Measurements from ENCODE around the gene AHI1. TPM values are rescaled to one million over a fixed set of nuclear protein-coding genes. Genes with fewer than 3 reads are reported as not detected.

Gene AHI1
- total RNA-seq, 4 donors from 2014 or later: 30.8 to 57.6 (median 38.0) TPM

- H3K4me3 ChIP-seq: no peak overlapping the region
- no peaks in the 10 kb centered on the region for H3K27me3 ChIP-seq
- TF ChIP-seq CTCF (IDR thresholded peaks at IDR 0.05) (no peak), POLR2A (IDR thresholded peaks at IDR 0.05) (no peak), EP300 (IDR thresholded peaks at IDR 0.05) (no peak)
- no peaks in the 10 kb centered on the region for H3K36me3 ChIP-seq
- no peak overlapping the region for H3K27ac ChIP-seq
- DNase-seq (ENCODE audit: low spot score in 2 of 2): no peak
- H3K4me1 ChIP-seq: no peaks in the 10 kb centered on the region
- 88 to 89% methylated on average over 5 of the region's 5 CpGs for WGBS, 2 donors
- no peaks in the 10 kb centered on the region for H3K9me3 ChIP-seq
Measured at GRCh38 chr6:135240711-135241110, 256.8 kb downstream of the AHI1 start.

GRCh38 chr6:135236732-135237131 is 260.8 kb downstream of the AHI1 start:
- Histone ChIP-seq H3K27me3 (no peaks in the 10 kb centered on the region), H3K4me1 (no peaks in the 10 kb centered on the region), H3K27ac (no peak overlapping the region), H3K9me3 (no peaks in the 10 kb centered on the region), H3K36me3 (no peaks in the 10 kb centered on the region), H3K4me3 (no peak overlapping the region)
- TF ChIP-seq POLR2A (IDR thresholded peaks at IDR 0.05): no peak
- no peak for TF ChIP-seq CTCF (IDR thresholded peaks at IDR 0.05)
- DNase-seq (ENCODE audit: low spot score in 2 of 2): no peak
- 56 to 59% methylated on average over 6 of the region's 6 CpGs for WGBS, 2 donors

GRCh38 chr6:135236319-135236718 is 261.2 kb downstream of the AHI1 start:
- H3K9me3 ChIP-seq: no peaks in the 10 kb centered on the region
- H3K4me1 ChIP-seq: no peaks in the 10 kb centered on the region
- no peak for DNase-seq (ENCODE audit: low spot score in 2 of 2)
- no peaks in the 10 kb centered on the region for H3K27me3 ChIP-seq
- no peak overlapping the region for H3K27ac ChIP-seq
- TF ChIP-seq POLR2A (IDR thresholded peaks at IDR 0.05) (no peak), EP300 (IDR thresholded peaks at IDR 0.05) (no peak), CTCF (IDR thresholded peaks at IDR 0.05) (no peak)
- no peak overlapping the region for H3K4me3 ChIP-seq
- H3K36me3 ChIP-seq: no peaks in the 10 kb centered on the region
- 87 to 91% methylated on average over 1 of the region's 1 CpG for WGBS, 2 donors

GRCh38 chr6:135235716-135236115 is 261.8 kb downstream of the AHI1 start:
- H3K9me3 ChIP-seq: no peaks in the 10 kb centered on the region
- H3K27me3 ChIP-seq: no peaks in the 10 kb centered on the region
- H3K4me3 ChIP-seq: no peak overlapping the region
- no peak overlapping the region for H3K27ac ChIP-seq
- TF ChIP-seq POLR2A (IDR thresholded peaks at IDR 0.05) (no peak), EP300 (IDR thresholded peaks at IDR 0.05) (no peak), CTCF (IDR thresholded peaks at IDR 0.05) (no peak)
- no peaks in the 10 kb centered on the region for H3K36me3 ChIP-seq
- WGBS, 2 donors: 78 to 79% methylated on average over 5 of the region's 5 CpGs
- no peak for DNase-seq (ENCODE audit: low spot score in 2 of 2)
- no peaks in the 10 kb centered on the region for H3K4me1 ChIP-seq

- no peak overlapping the region for H3K4me3 ChIP-seq
- H3K27ac ChIP-seq: no peak overlapping the region
- H3K9me3 ChIP-seq: no peaks in the 10 kb centered on the region
- H3K4me1 ChIP-seq: no peaks in the 10 kb centered on the region
- no peak for TF ChIP-seq POLR2A (IDR thresholded peaks at IDR 0.05)
- no peak for TF ChIP-seq CTCF (IDR thresholded peaks at IDR 0.05)
- no peak for TF ChIP-seq EP300 (IDR thresholded peaks at IDR 0.05)
- no peak for DNase-seq (ENCODE audit: low spot score in 2 of 2)
- H3K36me3 ChIP-seq: no peaks in the 10 kb centered on the region
- no peaks in the 10 kb centered on the region for H3K27me3 ChIP-seq
- WGBS, 2 donors: 29 to 33% methylated on average over 1 of the region's 1 CpG
Measured at GRCh38 chr6:135234492-135234780, 263.1 kb downstream of the AHI1 start.

Measured in tibial nerve (tissue), 4 donors.